ENCODE data around the gene ANO8.

Gene ANO8

GRCh38 chr19:17322854-17323253, 11.8 kb downstream of the ANO8 start:
- CTCF ChIA-PET, result no interaction called here
- POLR2A ChIA-PET (ENCODE audit: low non-redundant PET), result no interaction called here
- TF ChIP-seq CTCF (conservative IDR thresholded peaks at IDR 0.05; ENCODE audit: low read depth), result no peak

DNA sequence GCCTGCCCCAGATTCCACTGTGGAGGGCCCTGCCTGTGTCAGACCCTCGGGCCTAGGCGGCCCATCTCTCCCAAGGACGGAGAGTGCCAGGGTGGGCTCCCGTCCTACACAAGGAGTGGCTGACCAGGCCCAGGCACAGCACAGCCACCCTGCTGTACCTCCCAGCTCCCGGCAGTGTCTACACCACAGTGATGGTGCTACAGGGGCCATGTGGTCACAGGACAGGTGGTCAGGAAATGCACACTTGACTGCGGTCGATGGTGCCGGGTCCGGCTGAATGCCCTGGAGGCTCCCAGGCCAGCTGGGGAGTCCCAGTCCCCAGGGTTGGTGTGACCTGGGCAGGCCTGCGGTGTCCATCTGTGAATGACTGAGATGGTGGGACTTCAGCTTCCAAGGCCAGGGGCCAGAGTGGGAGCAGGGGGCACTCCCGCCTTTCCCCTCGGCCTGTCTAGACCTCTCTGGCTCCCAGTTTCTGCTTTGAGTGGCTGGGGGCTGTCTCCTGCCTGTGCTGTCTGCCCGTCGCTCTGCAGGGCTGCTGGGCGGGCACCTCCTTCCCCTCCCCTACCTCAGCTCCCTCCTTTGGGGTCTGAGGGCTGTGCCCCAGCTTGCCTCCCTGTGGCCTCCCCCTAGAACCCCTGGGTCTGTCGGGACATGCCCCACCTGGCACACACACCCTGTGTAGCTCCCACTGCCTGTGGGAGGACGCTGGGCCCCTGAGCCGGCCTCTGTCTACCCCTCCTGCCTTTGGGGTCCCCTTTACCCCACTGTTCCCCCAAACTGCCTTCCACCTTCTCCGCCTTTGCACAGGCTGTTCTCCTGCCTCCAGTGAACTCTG, 12.8 kb downstream of the ANO8 start:
- no peak for DNase-seq (ENCODE audit: low spot score)
- H3K27ac ChIP-seq, result peak overlapping the region; percentile 97
- ChIA-PET CTCF (interaction anchor here (0.5 kb wide), 1 partner anchor 59 kb away, joined by 3 read pairs; no protein-coding TSS in a partner anchor), POLR2A (ENCODE audit: low non-redundant PET) (no interaction called here)
- no peak for TF ChIP-seq CTCF (conservative IDR thresholded peaks at IDR 0.05; ENCODE audit: low read depth)

More at GRCh38 chr19:17322854-17323253, 11.8 kb downstream of the ANO8 start:
- no peak for DNase-seq (ENCODE audit: low spot score)
- H3K27ac ChIP-seq, result peak overlapping the region; percentile 97

DNA sequence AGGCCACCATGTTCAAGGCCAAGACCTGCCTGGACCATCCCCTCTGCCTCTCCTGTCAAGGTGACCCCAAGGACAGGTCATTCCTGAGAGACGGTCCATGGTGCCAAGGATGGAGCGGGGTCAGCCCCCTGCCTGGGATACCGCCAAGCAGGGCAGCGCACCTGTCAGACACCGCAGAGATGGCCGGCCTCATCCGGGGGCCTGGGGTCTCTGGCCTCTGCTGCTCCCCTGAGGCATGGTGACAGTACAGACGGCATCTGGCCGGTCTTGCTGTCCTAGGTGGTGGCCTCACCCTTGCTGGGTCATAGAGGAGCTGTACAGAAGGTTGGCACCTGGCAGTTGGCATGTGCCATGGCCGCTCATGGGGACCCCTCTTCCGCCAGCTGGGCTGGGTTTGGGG, 14.2 kb downstream of the ANO8 start:
- ChIA-PET CTCF (interaction anchor here (0.5 kb wide), 1 partner anchor 1232 kb away, joined by 3 read pairs; no protein-coding TSS in a partner anchor), POLR2A (ENCODE audit: low non-redundant PET) (no interaction called here)
- DNase-seq (ENCODE audit: low spot score), result no peak
- peak overlapping the region; percentile 97 for H3K27ac ChIP-seq
- no peak for TF ChIP-seq CTCF (conservative IDR thresholded peaks at IDR 0.05; ENCODE audit: low read depth)

- CTCF ChIA-PET, result interaction anchor here (0.6 kb wide), 1 partner anchor 10 kb away, joined by 4 read pairs; no protein-coding TSS in a partner anchor
- no peak for TF ChIP-seq CTCF (conservative IDR thresholded peaks at IDR 0.05; ENCODE audit: low read depth)
- DNase-seq (ENCODE audit: low spot score), result no peak
- POLR2A ChIA-PET (ENCODE audit: low non-redundant PET), result no interaction called here
- peak overlapping the region; percentile 97 for H3K27ac ChIP-seq
Measured at GRCh38 chr19:17319473-17320238, 15.0 kb downstream of the ANO8 start.

GRCh38 chr19:17318966-17319365, 15.7 kb downstream of the ANO8 start:
- no peak for TF ChIP-seq CTCF (conservative IDR thresholded peaks at IDR 0.05; ENCODE audit: low read depth)
- no peak for DNase-seq (ENCODE audit: low spot score)
- peak overlapping the region; percentile 97 for H3K27ac ChIP-seq
- CTCF ChIA-PET, result interaction anchor here (0.6 kb wide), 1 partner anchor 11 kb away, joined by 4 read pairs; no protein-coding TSS in a partner anchor
- POLR2A ChIA-PET (ENCODE audit: low non-redundant PET), result no interaction called here

DNA sequence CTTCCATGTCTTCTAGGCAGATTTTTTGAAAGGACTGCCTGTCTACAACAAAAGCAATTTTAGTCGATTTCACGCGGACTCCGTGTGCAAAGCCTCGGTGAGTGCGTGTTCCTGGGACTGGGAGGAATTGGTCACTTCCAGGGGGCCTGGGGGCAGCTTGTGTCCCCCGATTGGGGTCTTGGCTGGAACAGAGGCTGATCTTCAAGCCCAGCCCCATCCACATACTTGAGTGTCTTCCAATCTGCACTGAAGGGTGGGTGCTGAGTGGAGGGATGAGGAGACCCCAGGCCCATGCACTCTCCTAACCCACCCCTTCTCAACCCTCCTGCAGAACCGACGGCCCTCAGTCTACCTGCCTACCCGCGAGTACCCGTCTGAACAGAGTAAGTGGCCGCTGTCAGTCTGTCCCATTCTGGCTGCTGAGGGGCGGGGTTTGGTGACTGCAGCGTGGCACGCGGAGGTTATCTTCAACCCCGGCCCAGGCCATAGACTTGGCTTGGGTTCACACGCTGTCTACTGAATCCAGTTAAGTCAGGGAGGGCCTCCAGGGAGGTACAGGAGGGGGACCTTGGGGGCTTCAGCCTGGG, 20.6 kb downstream of the ANO8 start:
- peak overlapping the region; percentile 98 for H3K27ac ChIP-seq
- TF ChIP-seq CTCF (conservative IDR thresholded peaks at IDR 0.05; ENCODE audit: low read depth), result no peak
- ChIA-PET CTCF (no interaction called here), POLR2A (ENCODE audit: low non-redundant PET) (no interaction called here)
- no peak for DNase-seq (ENCODE audit: low spot score)

Measured in RWPE1 (cell line).